Activated CD8-positive, alpha-beta T cell treated with anti-CD3 and anti-CD28 coated beads, Interleukin-2, amount 10 ng/mL, durations not matched to agents 7 days and 5 days (primary cell): ENCODE results near the gene C4orf50. TPM values are rescaled to one million over a fixed set of nuclear protein-coding genes. Genes with fewer than 3 reads are reported as not detected.
"Not testable (repeated sequence)": the region's sequence is repeated elsewhere in the genome, so short reads cannot be mapped to it uniquely, and the experiment has no call there.

Experiments used
- ATAC-seq: fragments of 150-1000 bp; cut with Tn5 transposase; one replicate; pipeline ENCODE4 v1.10.0; 2021; ENCODE audit warnings: moderate library complexity
- CTCF ChIA-PET: fragments of 350-600 bp; sonication (Branson Sonifier 250); formaldehyde crosslinking; loops from one replicate; lab custom pipeline; 2021; ENCODE audit warnings: antibody characterized with exemption; lab: Charles Lee
- POLR2A ChIA-PET: fragments of 350-600 bp; sonication (Branson Sonifier 250); formaldehyde crosslinking; loops from one replicate; lab custom pipeline; 2021; ENCODE audit warnings: antibody characterized with exemption; lab: Charles Lee
- DNase-seq: peaks from one replicate; pipeline ENCODE4 v3.0.0-alpha.2; 2020
- H3K27ac Mint-ChIP-seq: one replicate; pipeline ENCODE4 v1.8.0; 2021; ENCODE audit warnings: mild to moderate bottlenecking, mixed read lengths
- H3K27me3 Mint-ChIP-seq: one replicate; pipeline ENCODE4 v1.8.0; 2021; ENCODE audit warnings: low read depth, mixed read lengths
- H3K36me3 Mint-ChIP-seq: one replicate; pipeline ENCODE4 v1.8.0; 2021; ENCODE audit warnings: low read depth, mixed read lengths
- H3K4me1 Mint-ChIP-seq: one replicate; pipeline ENCODE4 v1.8.0; 2021; ENCODE audit warnings: low read depth, mixed read lengths
- H3K4me3 Mint-ChIP-seq: one replicate; pipeline ENCODE4 v1.8.0; 2021; ENCODE audit warnings: mild to moderate bottlenecking, mixed read lengths
- H3K9me3 Mint-ChIP-seq: one replicate; pipeline ENCODE4 v1.8.0; 2022; ENCODE audit warnings: mixed read lengths; ENCODE audit not compliant: insufficient read depth
- total RNA-seq, 2 experiments: library from RNA; stranded (reverse); gene quantifications; one replicate each; pipeline ENCODE4 v1.2.3, GENCODE V29; 2021

Gene C4orf50
- total RNA-seq, 2 experiments from 2014 or later: 0.13 to 0.24 TPM

GRCh38 chr4:5958199-5958735 lies 60.0 kb downstream of the C4orf50 start:
- ATAC-seq: no peak
- CTCF ChIA-PET: no interaction called here
- H3K27ac Mint-ChIP-seq: no peak overlapping the region
- POLR2A ChIA-PET: no interaction called here
- H3K9me3 Mint-ChIP-seq: no peaks in the 10 kb centered on the region
- H3K4me1 Mint-ChIP-seq: peaks cover 21% of the 10 kb centered on the region
- H3K36me3 Mint-ChIP-seq: no peaks in the 10 kb centered on the region
- no peak overlapping the region for H3K4me3 Mint-ChIP-seq
- H3K27me3 Mint-ChIP-seq: peaks cover 3% of the 10 kb centered on the region
- DNase-seq: no peak

GRCh38 chr4:5957076-5957475 lies 61.2 kb downstream of the C4orf50 start:
- H3K27me3 Mint-ChIP-seq: no peaks in the 10 kb centered on the region
- H3K9me3 Mint-ChIP-seq: no peaks in the 10 kb centered on the region
- H3K27ac Mint-ChIP-seq: no peak overlapping the region
- DNase-seq: no peak
- no peaks in the 10 kb centered on the region for H3K36me3 Mint-ChIP-seq
- CTCF ChIA-PET: no interaction called here
- peaks cover 21% of the 10 kb centered on the region for H3K4me1 Mint-ChIP-seq
- POLR2A ChIA-PET: no interaction called here
- H3K4me3 Mint-ChIP-seq: no peak overlapping the region
- no peak for ATAC-seq

- Mint-ChIP-seq H3K27ac (no peak overlapping the region), H3K27me3 (no peaks in the 10 kb centered on the region), H3K9me3 (no peaks in the 10 kb centered on the region), H3K4me1 (peaks cover 21% of the 10 kb centered on the region), H3K4me3 (no peak overlapping the region), H3K36me3 (no peaks in the 10 kb centered on the region)
- CTCF ChIA-PET: no interaction called here
- ATAC-seq (no peak), DNase-seq (no peak)
- POLR2A ChIA-PET: no interaction called here
Observed at GRCh38 chr4:5956285-5957021, 61.8 kb downstream of the C4orf50 start.

GRCh38 chr4:5955856-5956255 lies 62.4 kb downstream of the C4orf50 start:
- Mint-ChIP-seq H3K9me3 (no peaks in the 10 kb centered on the region), H3K36me3 (no peaks in the 10 kb centered on the region), H3K27me3 (no peaks in the 10 kb centered on the region), H3K4me3 (no peak overlapping the region), H3K4me1 (peaks cover 21% of the 10 kb centered on the region), H3K27ac (no peak overlapping the region)
- ATAC-seq: no peak
- CTCF ChIA-PET: no interaction called here
- no peak for DNase-seq
- POLR2A ChIA-PET: no interaction called here

- Mint-ChIP-seq H3K4me3 (no peak overlapping the region), H3K4me1 (peaks cover 21% of the 10 kb centered on the region), H3K9me3 (no peaks in the 10 kb centered on the region), H3K27ac (peak overlapping the region; percentile 7), H3K36me3 (no peaks in the 10 kb centered on the region), H3K27me3 (peaks cover 3% of the 10 kb centered on the region)
- DNase-seq (no peak), ATAC-seq (no peak)
- CTCF ChIA-PET: interaction anchor here (0.6 kb wide), 1 partner anchor 43 kb away, joined by 3 read pairs; no protein-coding TSS in a partner anchor
- POLR2A ChIA-PET: no interaction called here
Observed at GRCh38 chr4:5955201-5955821, 62.9 kb downstream of the C4orf50 start.

- Mint-ChIP-seq H3K27me3 (peaks cover 3% of the 10 kb centered on the region), H3K9me3 (no peaks in the 10 kb centered on the region), H3K27ac (no peak overlapping the region), H3K4me1 (peaks cover 21% of the 10 kb centered on the region), H3K4me3 (no peak overlapping the region), H3K36me3 (no peaks in the 10 kb centered on the region)
- CTCF ChIA-PET: no interaction called here
- DNase-seq: no peak
- no peak for ATAC-seq
- POLR2A ChIA-PET: no interaction called here
Observed at GRCh38 chr4:5954056-5954760, 64.0 kb downstream of the C4orf50 start.

- no peaks in the 10 kb centered on the region for H3K36me3 Mint-ChIP-seq
- no peak overlapping the region for H3K27ac Mint-ChIP-seq
- ATAC-seq (no peak), DNase-seq (no peak)
- H3K9me3 Mint-ChIP-seq: no peaks in the 10 kb centered on the region
- peaks cover 3% of the 10 kb centered on the region for H3K27me3 Mint-ChIP-seq
- POLR2A ChIA-PET: no interaction called here
- H3K4me1 Mint-ChIP-seq: peaks cover 21% of the 10 kb centered on the region
- no peak overlapping the region for H3K4me3 Mint-ChIP-seq
- CTCF ChIA-PET: no interaction called here
Observed at GRCh38 chr4:5952975-5953951, 65.0 kb downstream of the C4orf50 start.

- H3K4me1 Mint-ChIP-seq: peaks cover 21% of the 10 kb centered on the region
- ATAC-seq: no peak
- no peaks in the 10 kb centered on the region for H3K9me3 Mint-ChIP-seq
- peaks cover 3% of the 10 kb centered on the region for H3K27me3 Mint-ChIP-seq
- ChIA-PET CTCF (no interaction called here), POLR2A (no interaction called here)
- H3K36me3 Mint-ChIP-seq: no peaks in the 10 kb centered on the region
- no peak overlapping the region for H3K27ac Mint-ChIP-seq
- no peak for DNase-seq
- no peak overlapping the region for H3K4me3 Mint-ChIP-seq
Observed at GRCh38 chr4:5952286-5952974, 65.8 kb downstream of the C4orf50 start.

- H3K27ac Mint-ChIP-seq, DNase-seq, CTCF ChIA-PET, H3K36me3 Mint-ChIP-seq, H3K4me1 Mint-ChIP-seq, POLR2A ChIA-PET, H3K27me3 Mint-ChIP-seq, H3K4me3 Mint-ChIP-seq, H3K9me3 Mint-ChIP-seq, ATAC-seq: not testable (repeated sequence)
Observed at GRCh38 chr4:5946653-5947052, 71.6 kb downstream of the C4orf50 start.

GRCh38 chr4:5945936-5946335 lies 72.3 kb downstream of the C4orf50 start:
- no peaks in the 10 kb centered on the region for H3K36me3 Mint-ChIP-seq
- no peak overlapping the region for H3K27ac Mint-ChIP-seq
- POLR2A ChIA-PET: no interaction called here
- no peak overlapping the region for H3K4me3 Mint-ChIP-seq
- ATAC-seq: no peak
- DNase-seq: no peak
- CTCF ChIA-PET: no interaction called here
- H3K9me3 Mint-ChIP-seq: peaks cover 7% of the 10 kb centered on the region
- H3K27me3 Mint-ChIP-seq: peaks cover 3% of the 10 kb centered on the region
- peaks cover 9% of the 10 kb centered on the region for H3K4me1 Mint-ChIP-seq

- DNase-seq (no peak), ATAC-seq (no peak)
- Mint-ChIP-seq H3K9me3 (peaks cover 7% of the 10 kb centered on the region), H3K27me3 (no peaks in the 10 kb centered on the region), H3K4me3 (no peak overlapping the region), H3K27ac (no peak overlapping the region), H3K4me1 (peaks cover 9% of the 10 kb centered on the region), H3K36me3 (no peaks in the 10 kb centered on the region)
- POLR2A ChIA-PET: no interaction called here
- CTCF ChIA-PET: no interaction called here
Observed at GRCh38 chr4:5945171-5945570, 73.1 kb downstream of the C4orf50 start.
